Suprapubic skin (tissue), 4 donors: Measurements from ENCODE around the gene PDS5A.

Experiments used
- EP300 ChIP-seq: sonication (generic); formaldehyde crosslinking; IDR thresholded peaks from one replicate; pipeline ENCODE4 v1.6.1; 2017; ENCODE audit warnings: antibody characterized with exemption
- POLR2AphosphoS5 ChIP-seq, 3 donors: sonication (generic); formaldehyde crosslinking; IDR thresholded peaks; one replicate each; pipeline ENCODE4 v1.6.1; 2017; ENCODE audit warnings: antibody characterized with exemption in 3 of 3
- TF ChIP-seq, protein P1 (sequence below), 2 donors: fragments of 200-600 bp in 1 of 2; fragments of 450-650 bp in 1 of 2; sonication (generic) in 1 of 2; IDR thresholded peaks; one replicate each; pipeline ENCODE4 v1.5.1; 2016 to 2019; ENCODE audit warnings: antibody characterized with exemption in 2 of 2, mild to moderate bottlenecking in 1 of 2, moderate library complexity in 1 of 2

DNA sequence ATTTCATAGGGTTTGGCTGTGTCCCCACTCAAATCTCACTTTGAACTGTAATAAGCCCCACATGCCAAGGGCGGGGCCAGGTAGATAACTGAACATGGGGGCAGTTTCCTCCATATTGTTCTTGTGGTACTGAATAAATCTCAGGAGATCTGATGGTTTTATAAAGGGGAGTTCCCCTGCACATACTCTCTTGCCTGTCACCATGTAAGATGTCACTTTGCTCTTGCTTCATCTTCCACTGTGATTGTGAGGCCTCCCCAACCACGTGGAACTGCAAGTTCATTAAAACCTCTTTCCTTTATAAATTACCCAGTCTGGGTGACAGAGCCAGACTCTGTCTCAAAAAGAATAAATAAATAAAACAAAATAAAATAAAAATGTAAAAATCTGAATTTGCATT is 95.9 kb downstream of the PDS5A start:
- TF ChIP-seq, protein P1, sequence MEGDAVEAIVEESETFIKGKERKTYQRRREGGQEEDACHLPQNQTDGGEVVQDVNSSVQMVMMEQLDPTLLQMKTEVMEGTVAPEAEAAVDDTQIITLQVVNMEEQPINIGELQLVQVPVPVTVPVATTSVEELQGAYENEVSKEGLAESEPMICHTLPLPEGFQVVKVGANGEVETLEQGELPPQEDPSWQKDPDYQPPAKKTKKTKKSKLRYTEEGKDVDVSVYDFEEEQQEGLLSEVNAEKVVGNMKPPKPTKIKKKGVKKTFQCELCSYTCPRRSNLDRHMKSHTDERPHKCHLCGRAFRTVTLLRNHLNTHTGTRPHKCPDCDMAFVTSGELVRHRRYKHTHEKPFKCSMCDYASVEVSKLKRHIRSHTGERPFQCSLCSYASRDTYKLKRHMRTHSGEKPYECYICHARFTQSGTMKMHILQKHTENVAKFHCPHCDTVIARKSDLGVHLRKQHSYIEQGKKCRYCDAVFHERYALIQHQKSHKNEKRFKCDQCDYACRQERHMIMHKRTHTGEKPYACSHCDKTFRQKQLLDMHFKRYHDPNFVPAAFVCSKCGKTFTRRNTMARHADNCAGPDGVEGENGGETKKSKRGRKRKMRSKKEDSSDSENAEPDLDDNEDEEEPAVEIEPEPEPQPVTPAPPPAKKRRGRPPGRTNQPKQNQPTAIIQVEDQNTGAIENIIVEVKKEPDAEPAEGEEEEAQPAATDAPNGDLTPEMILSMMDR (IDR thresholded peaks at IDR 0.05), result no peak
- TF ChIP-seq POLR2AphosphoS5 (IDR thresholded peaks at IDR 0.05), result no peak
- no peak for TF ChIP-seq EP300
